HCT116 (cell line): Measurements from ENCODE around the gene RNASEL.

Source experiments
- FOSL1 ChIP-seq: IDR thresholded peaks from 2 replicates; pipeline ENCODE4 v1.6.1; 2012; ENCODE audit warnings: low read depth
- POLR2A ChIP-seq: IDR thresholded peaks from 2 replicates; pipeline ENCODE4 v1.7.0; 2011; ENCODE audit warnings: borderline replicate concordance; ENCODE audit not compliant: insufficient read depth, insufficient read length; ENCODE audit errors: extremely low read depth
- POLR2AphosphoS5 ChIP-seq: IDR thresholded peaks from 2 replicates; pipeline ENCODE4 v1.6.1; 2011; ENCODE audit warnings: mild to moderate bottlenecking, low read depth, low read length, moderate library complexity
- TF ChIP-seq, protein P1 (sequence below), 3 experiments: fragments of 200-600 bp in 1 of 3; sonication (generic) in 1 of 3; IDR thresholded peaks in 2 of 3; conservative IDR thresholded peaks in 1 of 3; 2 replicates each; pipeline ENCODE4 v1.5.1; 2012 to 2017; ENCODE audit warnings: low read depth in 2 of 3, low read length in 2 of 3, antibody characterized with exemption in 1 of 3, borderline replicate concordance in 1 of 3, control low read depth in 1 of 3, mild to moderate bottlenecking in 1 of 3, mixed read lengths in 1 of 3, mixed run types in 1 of 3, moderate library complexity in 1 of 3; ENCODE audit not compliant: insufficient read depth in 1 of 3

DNA sequence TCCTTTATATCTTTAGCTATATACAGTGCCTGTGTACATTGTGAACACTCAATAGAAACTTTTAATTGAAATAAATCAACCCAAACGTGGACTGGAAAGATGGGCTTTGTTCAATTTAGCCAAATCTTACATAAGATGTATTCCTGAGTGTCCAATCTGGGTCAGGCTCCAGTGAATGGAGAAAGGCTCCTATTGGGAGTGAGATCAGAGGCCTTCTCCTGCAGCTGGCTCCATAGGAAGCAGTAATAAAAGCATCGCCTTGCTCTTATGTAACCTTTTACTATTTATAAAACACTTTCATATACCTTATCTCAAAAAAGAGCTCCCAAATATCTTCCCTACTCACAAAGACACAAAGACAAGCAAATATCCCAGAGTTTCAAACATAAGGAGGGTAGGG is 40.0 kb upstream of the RNASEL start:
- TF ChIP-seq POLR2A (no peak), FOSL1 (no peak), POLR2AphosphoS5 (no peak)
- TF ChIP-seq, protein P1, sequence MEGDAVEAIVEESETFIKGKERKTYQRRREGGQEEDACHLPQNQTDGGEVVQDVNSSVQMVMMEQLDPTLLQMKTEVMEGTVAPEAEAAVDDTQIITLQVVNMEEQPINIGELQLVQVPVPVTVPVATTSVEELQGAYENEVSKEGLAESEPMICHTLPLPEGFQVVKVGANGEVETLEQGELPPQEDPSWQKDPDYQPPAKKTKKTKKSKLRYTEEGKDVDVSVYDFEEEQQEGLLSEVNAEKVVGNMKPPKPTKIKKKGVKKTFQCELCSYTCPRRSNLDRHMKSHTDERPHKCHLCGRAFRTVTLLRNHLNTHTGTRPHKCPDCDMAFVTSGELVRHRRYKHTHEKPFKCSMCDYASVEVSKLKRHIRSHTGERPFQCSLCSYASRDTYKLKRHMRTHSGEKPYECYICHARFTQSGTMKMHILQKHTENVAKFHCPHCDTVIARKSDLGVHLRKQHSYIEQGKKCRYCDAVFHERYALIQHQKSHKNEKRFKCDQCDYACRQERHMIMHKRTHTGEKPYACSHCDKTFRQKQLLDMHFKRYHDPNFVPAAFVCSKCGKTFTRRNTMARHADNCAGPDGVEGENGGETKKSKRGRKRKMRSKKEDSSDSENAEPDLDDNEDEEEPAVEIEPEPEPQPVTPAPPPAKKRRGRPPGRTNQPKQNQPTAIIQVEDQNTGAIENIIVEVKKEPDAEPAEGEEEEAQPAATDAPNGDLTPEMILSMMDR (IDR thresholded peaks at IDR 0.05 in 2 of 3, conservative IDR thresholded peaks at IDR 0.05 in 1 of 3; ENCODE audit: borderline replicate concordance in 1 of 3, insufficient read depth in 1 of 3, low read depth in 2 of 3, low read length in 2 of 3): no peak
